Activated naive CD8-positive, alpha-beta T cell treated with anti-CD3 and anti-CD28 coated beads, Interleukin-2, amount 10 ng/mL, durations not matched to agents 7 days and 5 days (primary cell): ENCODE measurements around the gene AFMID. TPM values are rescaled to one million over a fixed set of nuclear protein-coding genes. Genes with fewer than 3 reads are reported as not detected.
"Not testable (repeated sequence)": the region's sequence is repeated elsewhere in the genome, so short reads cannot be mapped to it uniquely, and the experiment has no call there.

Experiments
- ATAC-seq: fragments of 150-1000 bp; cut with Tn5 transposase; one replicate; pipeline ENCODE4 v1.10.0; 2021; ENCODE audit warnings: low read depth, moderate library complexity
- POLR2A ChIA-PET: fragments of 350-600 bp; sonication (Branson Sonifier 250); formaldehyde crosslinking; loops from one replicate; lab custom pipeline; 2021; ENCODE audit warnings: antibody characterized with exemption; lab: Charles Lee
- DNase-seq: peaks from one replicate; pipeline ENCODE4 v3.0.0; 2021
- H3K27ac Mint-ChIP-seq: one replicate; pipeline ENCODE4 v1.8.0; 2022; ENCODE audit warnings: mild to moderate bottlenecking, mixed read lengths
- H3K27me3 Mint-ChIP-seq: one replicate; pipeline ENCODE4 v1.8.0; 2022; ENCODE audit warnings: mild to moderate bottlenecking, moderate library complexity, mixed read lengths
- H3K36me3 Mint-ChIP-seq: one replicate; pipeline ENCODE4 v1.8.0; 2021; ENCODE audit warnings: mild to moderate bottlenecking, mixed read lengths
- H3K4me1 Mint-ChIP-seq: one replicate; pipeline ENCODE4 v1.8.0; 2021; ENCODE audit warnings: mixed read lengths
- H3K4me3 Mint-ChIP-seq: one replicate; pipeline ENCODE4 v1.8.0; 2022; ENCODE audit warnings: mild to moderate bottlenecking, moderate library complexity, mixed read lengths
- H3K9me3 Mint-ChIP-seq: one replicate; pipeline ENCODE4 v1.8.0; 2021; ENCODE audit warnings: mixed read lengths
- total RNA-seq, 2 experiments: library from RNA; stranded (reverse); gene quantifications; one replicate each; pipeline ENCODE4 v1.2.3, GENCODE V29; 2021

AFMID gene
- total RNA-seq, 2 experiments from 2014 or later = 11.3 to 13.4 TPM

DNA sequence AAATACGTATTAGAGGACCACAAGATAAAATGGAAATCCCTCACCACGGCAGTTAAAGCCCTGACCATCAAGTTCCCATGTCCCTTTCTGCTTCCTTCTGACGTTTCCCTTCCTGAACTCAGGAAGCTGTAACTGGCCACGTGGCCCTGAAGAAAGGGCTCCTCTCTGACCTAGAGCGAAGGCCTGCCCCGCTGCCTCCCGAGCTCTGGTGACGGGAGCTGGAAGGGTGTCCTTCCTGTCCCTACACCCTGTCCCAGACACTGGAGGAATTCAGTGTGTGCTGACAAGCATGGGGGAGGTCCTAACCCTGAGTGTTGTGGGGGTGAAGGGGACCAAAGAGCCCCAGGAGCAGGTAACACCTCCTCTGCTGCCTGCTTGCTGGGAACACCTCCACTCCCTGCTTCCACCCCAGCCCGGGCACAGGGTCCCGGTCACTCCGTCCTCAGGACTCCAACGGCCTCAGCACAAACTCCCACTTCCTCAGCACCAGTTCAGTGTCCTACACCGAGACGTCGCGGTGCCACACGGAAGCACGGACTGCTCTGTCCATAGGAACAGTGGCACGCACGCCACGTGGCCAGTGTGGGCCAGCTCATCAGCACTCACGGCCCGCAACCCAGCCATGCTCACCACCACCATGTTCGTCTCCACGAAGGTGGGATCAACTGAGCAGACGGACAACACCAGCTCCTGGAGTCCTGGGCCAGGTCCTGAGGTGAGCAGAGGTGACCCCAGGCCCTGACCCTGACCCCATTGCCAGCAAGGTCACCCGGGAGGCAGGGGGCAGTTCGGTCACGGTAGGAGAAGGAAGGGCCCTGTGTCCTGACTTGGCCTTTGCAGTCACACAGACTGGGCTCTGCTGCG lies 61.1 kb downstream of the AFMID start:
- H3K27ac Mint-ChIP-seq = no peak overlapping the region

DNA sequence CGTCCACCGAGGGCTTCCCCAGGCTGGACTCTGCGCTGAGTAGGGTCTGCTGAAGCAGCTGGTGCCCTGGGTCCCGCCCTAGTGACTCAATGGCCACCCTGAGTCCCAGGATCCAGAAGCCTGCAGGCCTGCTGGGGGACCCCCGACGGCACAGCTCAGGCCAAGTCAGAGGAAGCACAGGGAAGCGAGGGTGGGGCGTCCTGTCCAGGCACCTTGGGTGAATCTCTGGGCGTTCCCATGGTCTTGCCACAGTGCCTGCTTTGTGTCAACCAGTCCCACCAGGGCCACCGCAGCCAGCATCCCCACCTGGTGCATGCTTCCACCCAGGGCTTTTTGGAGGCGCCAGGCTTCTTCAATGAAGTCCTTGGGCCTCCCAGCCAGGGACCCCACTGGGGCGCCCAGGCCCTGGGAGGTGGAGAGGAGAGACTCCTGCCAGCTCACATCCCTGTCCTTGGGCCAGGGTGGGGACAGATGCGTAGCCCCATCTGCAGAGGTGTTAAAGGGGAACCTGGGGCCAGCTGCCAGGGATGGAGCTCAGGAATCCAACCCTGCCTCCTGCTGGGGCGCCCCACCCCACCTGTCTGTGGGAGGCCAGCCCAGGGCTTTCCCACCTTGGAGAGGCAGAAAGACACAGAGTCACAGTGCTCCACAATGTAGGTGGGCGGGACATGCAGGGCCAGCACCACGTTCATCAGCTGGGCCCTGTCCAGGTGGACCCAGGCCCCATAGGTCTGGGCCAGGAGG lies 62.1 kb downstream of the AFMID start:
- H3K27ac Mint-ChIP-seq = no peak overlapping the region
- ATAC-seq = no peak
- peaks cover 27% of the 10 kb centered on the region for H3K4me1 Mint-ChIP-seq
- no peak overlapping the region for H3K4me3 Mint-ChIP-seq
- H3K36me3 Mint-ChIP-seq = no peaks in the 10 kb centered on the region
- H3K9me3 Mint-ChIP-seq = peaks cover 3% of the 10 kb centered on the region
- POLR2A ChIA-PET = interaction anchor here (1.1 kb wide), 1 partner anchor 229 kb away, joined by 3 read pairs; no protein-coding TSS in a partner anchor
- peaks cover 20% of the 10 kb centered on the region for H3K27me3 Mint-ChIP-seq
- DNase-seq = no peak

More for the DNA sequence above, 61.1 kb downstream of the AFMID start:
- POLR2A ChIA-PET = interaction anchor here (1.1 kb wide), 1 partner anchor 228 kb away, joined by 3 read pairs; no protein-coding TSS in a partner anchor
- peaks cover 25% of the 10 kb centered on the region for H3K4me1 Mint-ChIP-seq
- no peak for ATAC-seq
- no peak overlapping the region for H3K4me3 Mint-ChIP-seq
- peaks cover 22% of the 10 kb centered on the region for H3K27me3 Mint-ChIP-seq
- no peaks in the 10 kb centered on the region for H3K36me3 Mint-ChIP-seq
- no peak for DNase-seq
- peaks cover 3% of the 10 kb centered on the region for H3K9me3 Mint-ChIP-seq

DNA sequence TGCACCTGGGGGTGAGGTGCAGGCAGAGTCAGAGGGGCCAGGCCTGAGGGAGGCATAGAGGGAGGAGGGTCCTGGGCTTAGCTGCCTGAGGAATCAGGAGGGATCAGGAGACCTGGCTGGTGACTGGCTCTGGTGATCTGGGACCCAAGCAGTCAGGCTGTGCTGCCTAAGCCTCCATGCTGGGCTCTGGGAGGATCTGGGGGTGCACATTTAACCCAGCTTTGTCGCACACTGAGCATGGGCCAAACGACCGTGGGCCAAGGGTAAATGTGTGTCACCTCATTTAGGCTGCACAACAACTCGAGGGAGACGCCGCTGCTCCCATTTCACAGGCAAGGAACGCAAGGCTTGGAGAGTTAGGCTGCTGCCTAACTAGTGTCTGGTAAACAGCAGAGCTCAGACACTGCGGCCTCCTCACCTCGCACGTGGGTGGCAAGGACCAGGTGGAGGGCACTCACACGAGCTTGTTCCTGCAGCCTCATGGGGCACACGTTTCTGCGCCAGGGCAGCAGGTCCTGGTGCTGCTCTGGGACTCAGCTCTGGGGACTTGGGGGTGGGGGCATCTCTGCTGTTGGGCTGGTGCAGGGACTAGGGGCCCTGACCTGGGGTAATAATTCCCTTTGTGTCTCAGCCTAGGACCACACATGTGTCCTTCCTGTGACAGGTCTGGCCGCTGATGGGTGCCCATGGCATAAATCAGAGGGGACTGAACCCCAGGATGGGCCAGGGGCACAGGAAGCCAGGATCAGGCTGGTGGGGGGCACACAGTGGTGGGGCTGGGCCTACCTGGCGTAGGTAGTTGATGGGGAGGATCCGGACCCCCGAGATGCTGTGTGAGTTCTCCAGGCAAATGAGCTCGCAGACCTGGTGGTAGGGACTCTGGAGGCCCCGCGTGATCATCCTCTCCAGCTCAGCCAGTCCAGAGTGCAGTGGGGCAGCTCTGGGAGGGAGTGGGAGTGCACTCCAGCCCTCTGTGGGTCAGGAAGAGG lies 63.0 kb downstream of the AFMID start:
- Mint-ChIP-seq H3K4me1 (peaks cover 30% of the 10 kb centered on the region), H3K36me3 (no peaks in the 10 kb centered on the region), H3K27ac (no peak overlapping the region), H3K4me3 (no peak overlapping the region), H3K9me3 (peaks cover 3% of the 10 kb centered on the region), H3K27me3 (peaks cover 20% of the 10 kb centered on the region)
- POLR2A ChIA-PET = interaction anchor here (2.2 kb wide), 1 partner anchor 110 kb away, joined by 8 read pairs; the partner anchor contains the start of gene SOCS3
- ATAC-seq = no peak
- no peak for DNase-seq

DNA sequence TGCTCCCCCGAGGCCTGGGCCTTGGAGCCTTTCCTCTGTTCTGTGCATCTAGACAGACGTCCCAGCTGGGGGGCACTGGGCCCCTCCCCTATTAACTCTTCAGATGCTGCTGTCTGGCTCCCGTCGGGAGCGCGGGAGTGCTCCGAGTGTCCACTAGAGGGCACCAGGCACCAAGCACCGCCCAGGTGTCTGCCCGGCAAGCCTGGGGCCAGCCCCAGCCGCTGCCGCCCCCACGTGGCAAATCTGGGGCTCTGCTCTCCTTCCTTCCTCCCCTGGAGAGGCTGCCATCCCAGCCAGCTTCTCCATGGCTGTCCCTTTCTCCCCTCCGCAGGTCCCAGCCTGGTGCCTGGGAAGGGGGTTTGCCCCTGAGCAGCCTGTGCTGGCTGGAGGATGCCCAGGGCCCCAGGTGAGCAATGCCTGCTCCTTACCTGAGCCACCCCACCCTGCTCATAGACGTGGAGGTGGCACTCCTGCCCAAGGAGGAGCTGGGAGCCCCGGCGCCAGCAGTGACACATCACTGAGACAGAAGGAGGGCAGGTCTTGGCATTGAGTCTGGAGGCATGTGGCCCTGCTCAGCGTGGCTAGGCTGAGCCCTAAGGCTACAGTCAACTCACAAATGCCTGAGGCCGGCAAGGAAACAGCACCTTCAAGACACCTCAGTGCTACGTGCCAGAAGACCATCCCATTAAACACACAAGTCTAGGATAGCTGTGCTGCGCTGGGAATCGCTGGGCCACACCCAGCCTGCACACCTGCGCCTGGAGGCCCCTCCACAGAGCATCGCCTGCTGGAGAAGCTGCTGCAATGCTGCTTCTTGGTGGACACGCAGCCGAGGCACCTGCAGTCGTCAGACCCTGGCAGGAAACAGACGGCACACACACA lies 64.0 kb downstream of the AFMID start:
- Mint-ChIP-seq H3K27me3 (peaks cover 17% of the 10 kb centered on the region), H3K4me1 (peaks cover 30% of the 10 kb centered on the region), H3K27ac (peak overlapping the region; percentile 51), H3K36me3 (no peaks in the 10 kb centered on the region), H3K9me3 (no peaks in the 10 kb centered on the region), H3K4me3 (peak overlapping the region; percentile 71)
- DNase-seq (peak; percentile 89), ATAC-seq (peak; percentile 54)
- POLR2A ChIA-PET = interaction anchor here (0.8 to 2.2 kb wide), 4 partner anchors 8 to 170 kb away, joined by 3 to 8 read pairs (median 3); partner anchors contain the start of gene SOCS3

DNA sequence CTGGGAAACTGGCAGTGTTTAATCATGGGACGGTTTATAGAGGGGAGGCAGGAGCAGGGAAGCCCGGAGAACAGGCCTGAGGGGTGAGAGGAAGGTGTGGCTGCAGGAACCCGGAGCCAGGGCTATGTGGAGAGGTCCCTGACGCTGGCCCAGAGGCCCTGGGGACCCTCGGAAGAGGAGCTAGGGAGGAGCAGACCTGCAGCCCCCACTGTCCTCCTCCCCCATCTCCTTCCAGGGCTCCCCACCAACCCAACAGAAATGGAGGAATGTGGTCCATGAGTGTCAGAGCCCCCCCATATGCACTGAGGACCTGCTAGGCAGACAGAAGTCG lies 64.6 kb downstream of the AFMID start:
- Mint-ChIP-seq H3K27me3 (peaks cover 14% of the 10 kb centered on the region), H3K4me3 (peak overlapping the region; percentile 71), H3K27ac (peak overlapping the region; percentile 51), H3K9me3 (no peaks in the 10 kb centered on the region), H3K36me3 (no peaks in the 10 kb centered on the region), H3K4me1 (peaks cover 30% of the 10 kb centered on the region)
- DNase-seq (no peak), ATAC-seq (no peak)
- POLR2A ChIA-PET = interaction anchor here (0.8 to 2.2 kb wide), 5 partner anchors 9 to 170 kb away, joined by 3 to 8 read pairs (median 3); partner anchors contain the start of gene SOCS3

DNA sequence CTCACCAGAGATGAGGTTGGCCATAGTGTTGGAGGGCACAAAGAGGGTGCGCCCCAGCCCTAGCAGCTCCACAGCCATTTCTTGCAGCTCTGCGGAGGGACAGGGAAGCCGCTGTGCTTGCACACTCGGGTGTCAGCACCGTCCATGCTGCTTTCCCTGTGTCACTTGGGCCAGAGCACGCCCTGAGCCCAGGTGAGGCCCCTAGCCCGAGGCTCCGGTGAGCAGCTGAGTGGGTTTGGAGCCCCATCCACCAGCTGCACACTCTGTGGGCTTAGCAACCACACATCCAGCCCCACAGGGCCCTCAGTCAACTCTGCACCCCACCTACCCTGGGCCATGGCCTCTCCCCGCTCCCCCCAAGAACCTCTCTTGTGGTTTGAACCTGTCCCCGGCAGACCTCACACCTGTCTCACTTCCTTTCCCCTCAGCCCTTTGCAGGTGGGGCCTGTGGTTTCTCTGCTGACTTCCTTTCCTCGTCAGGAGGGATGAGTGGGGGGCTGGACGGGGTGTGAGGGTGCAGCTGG lies 65.0 kb downstream of the AFMID start:
- peak; percentile 74 for ATAC-seq
- Mint-ChIP-seq H3K9me3 (no peaks in the 10 kb centered on the region), H3K36me3 (no peaks in the 10 kb centered on the region), H3K27me3 (peaks cover 10% of the 10 kb centered on the region), H3K4me1 (peaks cover 30% of the 10 kb centered on the region), H3K4me3 (peak overlapping the region; percentile 71), H3K27ac (peak overlapping the region; percentile 72)
- POLR2A ChIA-PET = interaction anchor here (0.5 to 2.2 kb wide), 6 partner anchors 9 to 169 kb away, joined by 3 to 8 read pairs (median 3); partner anchors contain the start of genes SOCS3 and TMC8
- peak; percentile 80 for DNase-seq

DNA sequence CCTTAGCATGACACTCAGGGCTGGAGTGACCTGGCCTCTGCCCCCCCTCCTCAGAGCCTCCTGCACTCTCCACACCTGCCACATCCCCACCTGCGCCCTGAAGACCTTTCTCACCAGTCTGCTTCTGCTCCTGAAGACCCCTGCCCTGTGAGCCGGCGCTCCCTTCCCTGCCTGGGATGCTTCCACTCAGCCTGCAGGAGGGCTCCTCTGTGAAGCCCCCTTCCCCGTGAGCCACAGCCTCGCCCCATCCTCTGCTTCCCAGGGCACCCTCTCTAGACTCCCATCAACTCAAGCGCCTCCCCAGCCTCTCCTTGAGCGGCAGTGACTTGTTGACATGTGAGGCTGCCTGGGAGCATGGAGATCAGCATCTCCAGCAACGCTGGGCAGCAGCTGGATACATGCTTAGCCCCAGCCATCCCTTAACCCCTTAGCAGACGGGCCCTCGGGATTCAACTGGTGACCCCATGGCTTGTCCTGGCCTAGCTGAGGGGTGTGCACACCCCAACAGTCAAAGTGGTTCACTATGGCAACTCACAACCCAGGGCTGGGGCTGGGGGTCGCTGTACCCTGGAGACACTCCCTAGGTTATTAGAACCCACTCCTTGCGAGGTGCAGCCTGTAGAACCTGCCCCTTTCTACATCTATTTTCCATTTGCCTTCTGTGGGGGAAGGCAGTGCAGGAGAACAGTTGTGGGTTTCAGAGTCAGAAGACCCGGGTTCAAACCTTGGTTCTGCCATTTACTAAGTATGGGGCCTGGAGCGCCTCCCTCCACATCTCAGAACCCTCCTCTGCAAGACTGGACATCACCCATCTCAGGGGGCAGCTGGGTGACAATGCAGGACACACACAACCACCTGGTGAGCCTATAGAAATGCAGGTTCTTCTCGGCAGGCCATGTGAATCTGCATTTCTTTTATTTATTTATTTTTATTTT lies 65.8 kb downstream of the AFMID start:
- Mint-ChIP-seq H3K36me3 (no peaks in the 10 kb centered on the region), H3K4me3 (peak overlapping the region; percentile 71), H3K9me3 (no peaks in the 10 kb centered on the region), H3K27ac (peak overlapping the region; percentile 72), H3K27me3 (peaks cover 7% of the 10 kb centered on the region), H3K4me1 (peaks cover 33% of the 10 kb centered on the region)
- DNase-seq (no peak), ATAC-seq (peak; percentile 32)
- POLR2A ChIA-PET = interaction anchor here (0.5 to 2.2 kb wide), 4 partner anchors 107 to 134 kb away, joined by 3 to 8 read pairs (median 3); partner anchors contain the start of genes SOCS3 and TMC8

DNA sequence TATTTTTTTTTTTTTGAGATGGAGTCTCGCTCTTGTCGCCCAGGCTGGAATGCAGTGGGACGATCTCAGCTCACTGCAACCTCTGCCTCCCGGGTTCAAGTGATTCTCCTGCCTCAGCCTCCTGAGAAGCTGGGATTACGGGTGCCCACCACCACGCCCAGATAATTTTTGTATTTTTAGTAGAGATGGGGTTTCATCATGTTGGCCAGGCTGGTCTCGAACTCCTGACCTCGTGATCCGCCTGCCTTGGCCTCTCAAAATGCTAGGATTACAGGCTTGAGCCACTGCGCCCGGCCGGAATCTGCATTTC lies 66.4 kb downstream of the AFMID start:
- H3K36me3 Mint-ChIP-seq, H3K27me3 Mint-ChIP-seq, POLR2A ChIA-PET, ATAC-seq, DNase-seq, H3K9me3 Mint-ChIP-seq: not testable (repeated sequence)
- H3K4me1 Mint-ChIP-seq = peaks cover 35% of the 10 kb centered on the region
- peak overlapping the region; percentile 70 for H3K4me3 Mint-ChIP-seq
- peak overlapping the region; percentile 34 for H3K27ac Mint-ChIP-seq

DNA sequence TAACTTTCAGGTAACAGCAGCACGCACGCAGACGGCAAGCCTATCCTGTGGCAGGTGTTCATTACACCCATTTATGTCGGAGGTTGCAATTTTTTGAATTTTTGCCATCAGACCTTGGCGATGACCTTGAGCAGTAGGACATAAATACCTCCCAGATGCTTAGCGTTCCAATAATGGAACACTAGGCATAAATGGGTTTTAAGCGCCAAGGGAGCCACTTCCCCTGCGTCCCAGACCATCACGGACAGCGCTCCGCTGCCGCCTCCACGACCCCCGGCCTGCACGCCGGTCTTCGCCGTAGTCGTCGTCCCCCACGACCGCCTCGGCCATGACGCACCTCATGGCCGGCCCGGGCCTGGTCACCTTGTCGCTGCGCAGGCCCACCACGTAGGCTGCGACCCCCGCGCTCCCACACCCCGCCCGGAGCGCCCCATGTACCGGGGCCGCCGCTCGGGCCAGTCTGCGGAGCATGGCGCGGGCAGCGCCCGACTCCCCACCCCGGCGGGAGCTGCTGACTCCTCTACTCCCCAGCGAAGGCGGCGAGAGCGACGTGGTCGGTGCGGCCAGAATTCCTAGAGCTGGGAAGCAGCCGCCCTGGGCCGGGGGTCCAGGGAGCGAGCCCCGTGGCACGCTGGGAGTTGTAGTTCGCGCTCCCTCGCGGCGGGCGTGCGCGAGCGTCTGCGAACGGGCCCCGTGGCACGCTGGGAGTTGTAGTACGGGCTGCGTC lies 66.9 kb downstream of the AFMID start:
- Mint-ChIP-seq H3K27me3 (peaks cover 7% of the 10 kb centered on the region), H3K27ac (peak overlapping the region; percentile 60), H3K36me3 (no peaks in the 10 kb centered on the region), H3K9me3 (no peaks in the 10 kb centered on the region), H3K4me3 (peak overlapping the region; percentile 70), H3K4me1 (peaks cover 35% of the 10 kb centered on the region)
- DNase-seq = peak; percentile 85
- POLR2A ChIA-PET = interaction anchor here (1.3 kb wide), 1 partner anchor 296 kb away, joined by 3 read pairs; the partner anchor contains the start of gene TNRC6C
- peak; percentile 41 for ATAC-seq

DNA sequence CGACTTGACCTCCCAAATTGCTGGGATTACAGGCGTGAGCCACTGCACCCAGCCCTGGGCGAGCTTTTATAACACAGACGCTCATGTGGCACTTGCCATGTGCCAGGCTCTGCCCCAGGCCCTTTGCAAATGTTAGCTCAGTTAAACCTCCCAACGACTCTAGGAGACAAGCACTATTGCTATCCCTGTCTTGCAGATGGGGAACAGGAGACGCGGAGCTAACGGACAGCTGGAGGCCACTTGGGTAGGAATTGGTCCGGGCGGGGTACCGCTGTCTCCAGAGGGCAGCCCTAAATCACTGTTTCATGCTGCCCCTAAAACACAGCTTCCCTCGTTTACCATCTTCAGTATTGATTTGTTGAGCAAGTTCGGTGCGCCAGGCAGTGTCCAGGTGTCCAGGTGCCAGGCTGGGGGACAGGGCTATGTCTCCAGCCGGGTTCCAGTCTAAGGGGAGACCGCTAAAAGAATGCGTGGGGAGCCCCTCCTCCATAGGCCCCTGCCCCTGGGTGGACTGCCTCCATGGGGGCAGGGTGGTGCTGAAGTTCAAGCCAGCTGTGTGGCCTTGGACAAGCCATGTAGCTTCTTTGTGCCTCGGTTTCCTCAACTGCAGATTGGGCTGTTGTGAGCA lies 68.0 kb downstream of the AFMID start:
- H3K27me3 Mint-ChIP-seq = peaks cover 4% of the 10 kb centered on the region
- H3K4me3 Mint-ChIP-seq = no peak overlapping the region
- no peak for DNase-seq
- POLR2A ChIA-PET = interaction anchor here (1.3 kb wide), 1 partner anchor 297 kb away, joined by 3 read pairs; the partner anchor contains the start of gene TNRC6C
- peaks cover 37% of the 10 kb centered on the region for H3K4me1 Mint-ChIP-seq
- H3K27ac Mint-ChIP-seq = no peak overlapping the region
- H3K9me3 Mint-ChIP-seq = no peaks in the 10 kb centered on the region
- no peak for ATAC-seq
- H3K36me3 Mint-ChIP-seq = no peaks in the 10 kb centered on the region
